HepG2 (cell line): ENCODE results near the gene MICALL2. TPM values are rescaled to one million over a fixed set of nuclear protein-coding genes. Genes with fewer than 3 reads are reported as not detected.
A peak's percentile ranks its signal among the peaks of the same experiment; 100 is the strongest.

Experiments used
- ATF2 ChIP-seq: sonication (generic); formaldehyde crosslinking; IDR thresholded peaks from 2 replicates; pipeline ENCODE4 v1.4.0; 2020; ENCODE audit warnings: missing genetic modification reagents
- FOXA3 ChIP-seq: IDR thresholded peaks from 2 replicates; pipeline ENCODE4 v1.6.1; 2016; ENCODE audit warnings: missing genetic modification reagents, missing compliant biosample characterization
- MAF1 ChIP-seq: sonication (generic); formaldehyde crosslinking; IDR thresholded peaks from 2 replicates; pipeline ENCODE4 v1.5.0; 2020; ENCODE audit warnings: missing genetic modification reagents, borderline replicate concordance
- ZNF558 ChIP-seq: sonication (generic); formaldehyde crosslinking; IDR thresholded peaks from 2 replicates; pipeline ENCODE4 v1.9.0; 2022; ENCODE audit warnings: mild to moderate bottlenecking, missing genetic modification reagents, borderline replicate concordance
- ZNF574 ChIP-seq: sonication (generic); formaldehyde crosslinking; IDR thresholded peaks from 2 replicates; pipeline ENCODE4 v1.4.0; 2020; ENCODE audit warnings: missing genetic modification reagents
- polyA plus RNA-seq, 8 experiments: library from polyadenylated mRNA; depleted of rRNA in 3 of 8; stranded (reverse) in 7 of 8; unstranded in 1 of 8; fragments of >200 nt; fragmentation: Illumina TruSeq in 4 of 8; extraction: Trizol in 4 of 8; gene quantifications; 2 replicates each; pipeline versions ENCODE4 v1.2.1 to v1.2.3, GENCODE V29; 2011 to 2016; ENCODE audit warnings: low read depth in 4 of 8, missing spikeins in 1 of 8, mixed read lengths in 1 of 8; ENCODE audit not compliant: insufficient read depth in 1 of 8
- total RNA-seq, 5 experiments: library from RNA; depleted of rRNA; stranded (reverse); fragments of >200 nt; fragmentation: Illumina TruSeq; extraction: Trizol; gene quantifications; 2 replicates each; pipeline ENCODE4 v1.2.3, GENCODE V29; 2016; ENCODE audit warnings: low read depth in 1 of 5
- TF ChIP-seq, protein P1 (sequence below): sonication (generic); formaldehyde crosslinking; IDR thresholded peaks from 2 replicates; pipeline ENCODE4 v1.5.1; 2020; ENCODE audit warnings: missing genetic modification reagents, mild to moderate bottlenecking, borderline replicate concordance
- TF ChIP-seq, protein P2 (sequence below): IDR thresholded peaks from 2 replicates; pipeline ENCODE4 v1.6.1; 2016
- TF ChIP-seq, protein P3 (sequence below): sonication (generic); formaldehyde crosslinking; IDR thresholded peaks from 2 replicates; pipeline ENCODE4 v1.9.0; 2021; ENCODE audit warnings: mild to moderate bottlenecking, missing genetic modification reagents
- TF ChIP-seq, protein P4 (sequence below): sonication (generic); formaldehyde crosslinking; IDR thresholded peaks from 2 replicates; pipeline ENCODE4 v1.5.1; 2020; ENCODE audit warnings: mild to moderate bottlenecking, moderate library complexity, missing genetic modification reagents

MICALL2 gene
- total and polyA plus RNA-seq, 2 of the 13 experiments (the other 11 are each of a cell fraction or from before 2014, with no cell fraction given), result 5.8 to 12.4 TPM

GRCh38 chr7:1457059-1457948 lies 2.0 kb downstream of the MICALL2 start (continued):
- TF ChIP-seq, protein P1, sequence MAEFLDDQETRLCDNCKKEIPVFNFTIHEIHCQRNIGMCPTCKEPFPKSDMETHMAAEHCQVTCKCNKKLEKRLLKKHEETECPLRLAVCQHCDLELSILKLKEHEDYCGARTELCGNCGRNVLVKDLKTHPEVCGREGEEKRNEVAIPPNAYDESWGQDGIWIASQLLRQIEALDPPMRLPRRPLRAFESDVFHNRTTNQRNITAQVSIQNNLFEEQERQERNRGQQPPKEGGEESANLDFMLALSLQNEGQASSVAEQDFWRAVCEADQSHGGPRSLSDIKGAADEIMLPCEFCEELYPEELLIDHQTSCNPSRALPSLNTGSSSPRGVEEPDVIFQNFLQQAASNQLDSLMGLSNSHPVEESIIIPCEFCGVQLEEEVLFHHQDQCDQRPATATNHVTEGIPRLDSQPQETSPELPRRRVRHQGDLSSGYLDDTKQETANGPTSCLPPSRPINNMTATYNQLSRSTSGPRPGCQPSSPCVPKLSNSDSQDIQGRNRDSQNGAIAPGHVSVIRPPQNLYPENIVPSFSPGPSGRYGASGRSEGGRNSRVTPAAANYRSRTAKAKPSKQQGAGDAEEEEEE (CRISPR knock-in tag), result no peak
- TF ChIP-seq, protein P2, sequence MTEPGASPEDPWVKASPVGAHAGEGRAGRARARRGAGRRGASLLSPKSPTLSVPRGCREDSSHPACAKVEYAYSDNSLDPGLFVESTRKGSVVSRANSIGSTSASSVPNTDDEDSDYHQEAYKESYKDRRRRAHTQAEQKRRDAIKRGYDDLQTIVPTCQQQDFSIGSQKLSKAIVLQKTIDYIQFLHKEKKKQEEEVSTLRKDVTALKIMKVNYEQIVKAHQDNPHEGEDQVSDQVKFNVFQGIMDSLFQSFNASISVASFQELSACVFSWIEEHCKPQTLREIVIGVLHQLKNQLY, result no peak
- TF ChIP-seq MAF1 (CRISPR knock-in tag), result no peak
- TF ChIP-seq, protein P3, sequence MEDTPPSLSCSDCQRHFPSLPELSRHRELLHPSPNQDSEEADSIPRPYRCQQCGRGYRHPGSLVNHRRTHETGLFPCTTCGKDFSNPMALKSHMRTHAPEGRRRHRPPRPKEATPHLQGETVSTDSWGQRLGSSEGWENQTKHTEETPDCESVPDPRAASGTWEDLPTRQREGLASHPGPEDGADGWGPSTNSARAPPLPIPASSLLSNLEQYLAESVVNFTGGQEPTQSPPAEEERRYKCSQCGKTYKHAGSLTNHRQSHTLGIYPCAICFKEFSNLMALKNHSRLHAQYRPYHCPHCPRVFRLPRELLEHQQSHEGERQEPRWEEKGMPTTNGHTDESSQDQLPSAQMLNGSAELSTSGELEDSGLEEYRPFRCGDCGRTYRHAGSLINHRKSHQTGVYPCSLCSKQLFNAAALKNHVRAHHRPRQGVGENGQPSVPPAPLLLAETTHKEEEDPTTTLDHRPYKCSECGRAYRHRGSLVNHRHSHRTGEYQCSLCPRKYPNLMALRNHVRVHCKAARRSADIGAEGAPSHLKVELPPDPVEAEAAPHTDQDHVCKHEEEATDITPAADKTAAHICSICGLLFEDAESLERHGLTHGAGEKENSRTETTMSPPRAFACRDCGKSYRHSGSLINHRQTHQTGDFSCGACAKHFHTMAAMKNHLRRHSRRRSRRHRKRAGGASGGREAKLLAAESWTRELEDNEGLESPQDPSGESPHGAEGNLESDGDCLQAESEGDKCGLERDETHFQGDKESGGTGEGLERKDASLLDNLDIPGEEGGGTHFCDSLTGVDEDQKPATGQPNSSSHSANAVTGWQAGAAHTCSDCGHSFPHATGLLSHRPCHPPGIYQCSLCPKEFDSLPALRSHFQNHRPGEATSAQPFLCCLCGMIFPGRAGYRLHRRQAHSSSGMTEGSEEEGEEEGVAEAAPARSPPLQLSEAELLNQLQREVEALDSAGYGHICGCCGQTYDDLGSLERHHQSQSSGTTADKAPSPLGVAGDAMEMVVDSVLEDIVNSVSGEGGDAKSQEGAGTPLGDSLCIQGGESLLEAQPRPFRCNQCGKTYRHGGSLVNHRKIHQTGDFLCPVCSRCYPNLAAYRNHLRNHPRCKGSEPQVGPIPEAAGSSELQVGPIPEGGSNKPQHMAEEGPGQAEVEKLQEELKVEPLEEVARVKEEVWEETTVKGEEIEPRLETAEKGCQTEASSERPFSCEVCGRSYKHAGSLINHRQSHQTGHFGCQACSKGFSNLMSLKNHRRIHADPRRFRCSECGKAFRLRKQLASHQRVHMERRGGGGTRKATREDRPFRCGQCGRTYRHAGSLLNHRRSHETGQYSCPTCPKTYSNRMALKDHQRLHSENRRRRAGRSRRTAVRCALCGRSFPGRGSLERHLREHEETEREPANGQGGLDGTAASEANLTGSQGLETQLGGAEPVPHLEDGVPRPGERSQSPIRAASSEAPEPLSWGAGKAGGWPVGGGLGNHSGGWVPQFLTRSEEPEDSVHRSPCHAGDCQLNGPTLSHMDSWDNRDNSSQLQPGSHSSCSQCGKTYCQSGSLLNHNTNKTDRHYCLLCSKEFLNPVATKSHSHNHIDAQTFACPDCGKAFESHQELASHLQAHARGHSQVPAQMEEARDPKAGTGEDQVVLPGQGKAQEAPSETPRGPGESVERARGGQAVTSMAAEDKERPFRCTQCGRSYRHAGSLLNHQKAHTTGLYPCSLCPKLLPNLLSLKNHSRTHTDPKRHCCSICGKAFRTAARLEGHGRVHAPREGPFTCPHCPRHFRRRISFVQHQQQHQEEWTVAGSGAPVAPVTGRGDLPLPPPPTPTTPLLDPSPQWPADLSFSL (CRISPR knock-in tag), result no peak
- no peak; the same call in 1 of the 2 replicates for TF ChIP-seq ZNF574
- no peak for TF ChIP-seq FOXA3 (CRISPR knock-in tag)
- TF ChIP-seq, protein P4, sequence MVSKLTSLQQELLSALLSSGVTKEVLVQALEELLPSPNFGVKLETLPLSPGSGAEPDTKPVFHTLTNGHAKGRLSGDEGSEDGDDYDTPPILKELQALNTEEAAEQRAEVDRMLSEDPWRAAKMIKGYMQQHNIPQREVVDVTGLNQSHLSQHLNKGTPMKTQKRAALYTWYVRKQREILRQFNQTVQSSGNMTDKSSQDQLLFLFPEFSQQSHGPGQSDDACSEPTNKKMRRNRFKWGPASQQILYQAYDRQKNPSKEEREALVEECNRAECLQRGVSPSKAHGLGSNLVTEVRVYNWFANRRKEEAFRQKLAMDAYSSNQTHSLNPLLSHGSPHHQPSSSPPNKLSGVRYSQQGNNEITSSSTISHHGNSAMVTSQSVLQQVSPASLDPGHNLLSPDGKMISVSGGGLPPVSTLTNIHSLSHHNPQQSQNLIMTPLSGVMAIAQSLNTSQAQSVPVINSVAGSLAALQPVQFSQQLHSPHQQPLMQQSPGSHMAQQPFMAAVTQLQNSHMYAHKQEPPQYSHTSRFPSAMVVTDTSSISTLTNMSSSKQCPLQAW (CRISPR knock-in tag), result peak; percentile 70; the same call in 1 of the 2 replicates
- no peak for TF ChIP-seq ZNF558 (CRISPR knock-in tag)
- no peak for TF ChIP-seq ATF2 (CRISPR knock-in tag)
